Effector memory CD4-positive, alpha-beta T cell (primary cell): ENCODE data around the gene DUOX2.
"Not testable (repeated sequence)": the region's sequence is repeated elsewhere in the genome, so short reads cannot be mapped to it uniquely, and the experiment has no call there.

Source experiments
- DNase-seq, 3 donors: peaks; one replicate each; pipeline ENCODE4 v3.0.0-alpha.2; 2020
- H3K27ac ChIP-seq: 2 replicates; pipeline ENCODE4 v1.7.0; 2013; ENCODE audit warnings: mild to moderate bottlenecking, low read length, moderate library complexity; ENCODE audit not compliant: insufficient read depth, poor library complexity, severe bottlenecking
- H3K27me3 ChIP-seq: replicated peaks from 2 replicates; pipeline ENCODE4 v1.7.0; 2013; ENCODE audit warnings: mild to moderate bottlenecking, low read length; ENCODE audit not compliant: insufficient read depth, control insufficient read depth, poor library complexity, severe bottlenecking
- H3K36me3 ChIP-seq: 2 replicates; pipeline ENCODE4 v1.7.0; 2013; ENCODE audit warnings: mild to moderate bottlenecking, low read length, moderate library complexity; ENCODE audit not compliant: control insufficient read depth, insufficient read depth
- H3K4me1 ChIP-seq: 2 replicates; pipeline ENCODE4 v1.7.0; 2013; ENCODE audit warnings: low read length, mild to moderate bottlenecking; ENCODE audit not compliant: control insufficient read depth, insufficient read depth, poor library complexity, severe bottlenecking
- H3K4me3 ChIP-seq: 2 replicates; pipeline ENCODE4 v1.7.0; 2013; ENCODE audit warnings: low read length, low read depth, mild to moderate bottlenecking; ENCODE audit not compliant: insufficient read depth, poor library complexity, severe bottlenecking
- H3K9me3 ChIP-seq: 2 replicates; pipeline ENCODE4 v1.7.0; 2013; ENCODE audit warnings: mild to moderate bottlenecking, low read length, moderate library complexity; ENCODE audit not compliant: control insufficient read depth

The DUOX2 gene

DNA sequence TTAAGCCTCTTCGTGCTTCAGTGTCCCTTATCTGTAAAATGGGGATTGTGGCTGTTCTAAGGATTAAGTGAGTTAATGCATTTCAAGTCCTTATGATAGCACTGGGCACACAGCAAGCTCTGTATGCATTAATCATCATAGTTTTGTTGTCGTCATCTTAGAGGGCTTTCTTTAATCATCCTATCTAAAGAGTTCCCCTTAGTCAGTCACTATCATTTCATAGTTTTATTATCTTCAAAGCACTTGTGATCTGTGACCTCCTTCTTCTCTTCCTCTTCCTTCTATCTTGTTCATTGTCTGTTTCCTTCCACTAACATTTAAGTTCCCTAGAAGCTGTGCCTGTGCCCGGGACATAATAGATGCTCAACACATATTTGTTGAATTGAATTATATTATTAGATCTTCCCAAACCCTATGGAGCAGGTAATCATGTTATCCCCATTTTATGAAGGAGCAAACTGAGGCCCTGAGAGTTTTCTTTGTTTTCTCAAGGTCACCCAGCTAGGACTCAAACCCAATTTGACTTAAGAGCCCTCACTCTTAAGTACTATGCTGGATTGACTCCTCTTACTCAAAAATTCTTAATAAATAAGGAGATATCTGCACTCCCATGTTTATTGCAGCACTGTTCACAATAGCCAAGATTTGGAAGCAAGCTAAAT, 24.1 kb downstream of the DUOX2 start:
- no peak for DNase-seq
- no peak overlapping the region for H3K27ac ChIP-seq
- H3K27me3 ChIP-seq = no peaks in the 10 kb centered on the region
- no peaks in the 10 kb centered on the region for H3K36me3 ChIP-seq
- H3K4me3 ChIP-seq = no peak overlapping the region
- no peaks in the 10 kb centered on the region for H3K9me3 ChIP-seq
- no peaks in the 10 kb centered on the region for H3K4me1 ChIP-seq

DNA sequence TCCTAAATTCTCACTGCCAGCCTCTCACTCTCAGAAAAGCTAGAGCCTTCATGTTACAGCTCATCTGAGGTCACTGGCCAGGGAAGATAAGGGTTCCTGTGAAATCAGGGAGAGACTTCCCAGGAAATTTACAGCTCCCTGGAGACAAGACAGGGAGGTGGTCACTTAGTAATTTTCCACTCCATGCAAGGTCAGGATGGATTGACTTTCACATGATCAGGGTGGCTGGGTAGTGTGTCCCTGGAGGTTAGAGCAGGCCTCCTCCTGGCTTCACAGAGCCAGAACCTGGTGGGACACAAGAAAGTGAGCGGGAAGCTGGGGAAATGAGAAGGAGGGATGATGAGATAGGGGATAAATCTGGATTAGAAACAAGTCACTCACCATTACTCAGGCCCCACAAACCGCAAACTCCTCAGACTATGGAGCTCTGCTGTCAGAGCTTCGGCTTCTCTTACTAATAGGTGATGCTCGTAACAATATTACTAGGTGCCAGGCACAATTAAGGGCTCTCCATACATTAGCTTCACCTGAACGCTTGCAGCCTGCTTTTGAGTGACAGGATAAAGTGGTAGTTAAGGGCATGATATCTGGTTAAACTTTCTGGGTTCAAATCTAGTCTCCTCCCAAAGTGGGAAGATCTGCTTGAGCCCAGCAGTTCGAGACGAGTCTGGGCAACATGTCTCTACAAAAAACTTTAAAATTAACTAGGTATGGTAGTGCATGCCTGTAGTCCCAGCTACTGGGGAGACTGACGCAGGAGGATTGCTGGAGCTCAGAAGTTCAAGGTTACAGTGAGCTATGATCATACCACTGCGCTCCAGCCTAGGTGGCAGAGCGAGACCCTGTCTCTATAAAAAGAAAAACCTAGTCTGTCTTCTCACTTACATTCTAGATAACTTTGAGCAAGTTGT, 24.9 kb downstream of the DUOX2 start:
- H3K27ac ChIP-seq = no peak overlapping the region
- no peaks in the 10 kb centered on the region for H3K9me3 ChIP-seq
- no peaks in the 10 kb centered on the region for H3K27me3 ChIP-seq
- DNase-seq = no peak
- H3K4me3 ChIP-seq = no peak overlapping the region
- no peaks in the 10 kb centered on the region for H3K36me3 ChIP-seq
- H3K4me1 ChIP-seq = no peaks in the 10 kb centered on the region

DNA sequence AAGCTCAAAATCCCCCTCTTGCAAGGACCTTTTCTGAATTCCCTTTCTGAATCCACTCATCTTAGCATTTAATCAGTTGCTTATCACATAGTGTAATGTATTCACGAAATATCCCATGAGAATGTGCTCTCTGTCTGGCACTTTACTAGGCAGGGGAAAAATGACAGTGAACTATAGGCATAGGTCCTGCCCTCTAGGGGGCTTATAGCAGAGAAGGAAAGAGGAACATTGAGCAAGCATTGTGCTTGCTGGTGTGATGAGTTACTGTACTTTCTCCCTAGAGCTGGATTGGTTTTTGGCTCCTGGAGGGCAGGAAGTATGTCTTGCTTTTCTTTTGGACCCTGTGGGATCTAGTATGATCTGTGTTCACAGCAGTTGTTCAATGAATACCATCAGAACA, 26.5 kb downstream of the DUOX2 start:
- Histone ChIP-seq H3K27me3 (no peaks in the 10 kb centered on the region), H3K4me1 (no peaks in the 10 kb centered on the region), H3K4me3 (no peak overlapping the region), H3K27ac (no peak overlapping the region), H3K36me3 (no peaks in the 10 kb centered on the region), H3K9me3 (no peaks in the 10 kb centered on the region)
- DNase-seq = no peak

DNA sequence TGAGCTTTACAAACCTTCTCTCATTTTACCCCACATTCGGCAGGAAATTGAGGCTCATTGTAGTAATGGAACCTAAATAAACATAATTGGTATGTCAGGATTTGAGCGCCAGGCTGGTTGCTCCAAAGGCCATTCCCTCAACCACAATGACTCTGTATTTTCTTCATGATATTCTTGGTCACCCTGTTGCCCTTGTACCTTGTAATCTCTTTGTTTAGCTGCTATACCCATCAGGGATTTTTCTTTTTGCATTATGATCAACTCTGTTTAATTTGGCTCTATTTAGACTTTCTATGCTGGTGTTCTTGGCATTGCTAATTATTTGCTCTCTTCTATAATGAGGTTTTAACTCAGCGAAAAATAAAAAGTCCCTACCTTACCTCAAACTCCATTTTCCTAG, 29.8 kb downstream of the DUOX2 start:
- no peak for DNase-seq

DNA sequence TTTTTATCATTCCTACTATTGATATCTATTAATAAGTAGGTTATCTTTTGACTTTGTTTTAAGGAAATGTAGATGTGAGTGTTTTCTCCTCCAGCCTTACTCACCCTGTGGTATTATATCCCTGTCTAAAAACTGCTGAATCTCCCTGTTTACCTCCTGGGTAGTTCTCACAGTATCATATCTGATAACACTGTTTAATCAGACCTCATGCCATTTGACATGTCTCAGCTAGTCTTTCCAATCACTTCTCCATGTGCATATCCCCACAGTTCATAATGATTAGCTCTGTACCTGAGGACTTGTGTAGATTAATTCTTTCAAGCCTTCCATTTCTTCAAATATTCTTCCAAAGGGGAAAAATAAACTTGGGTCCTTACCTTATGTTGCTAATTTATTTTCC, 30.7 kb downstream of the DUOX2 start:
- DNase-seq = no peak

More for the DNA sequence above, 29.8 kb downstream of the DUOX2 start:
- Histone ChIP-seq H3K27me3 (no peaks in the 10 kb centered on the region), H3K27ac (no peak overlapping the region), H3K36me3 (no peaks in the 10 kb centered on the region), H3K4me1 (no peaks in the 10 kb centered on the region), H3K4me3 (no peak overlapping the region), H3K9me3 (no peaks in the 10 kb centered on the region)

DNA sequence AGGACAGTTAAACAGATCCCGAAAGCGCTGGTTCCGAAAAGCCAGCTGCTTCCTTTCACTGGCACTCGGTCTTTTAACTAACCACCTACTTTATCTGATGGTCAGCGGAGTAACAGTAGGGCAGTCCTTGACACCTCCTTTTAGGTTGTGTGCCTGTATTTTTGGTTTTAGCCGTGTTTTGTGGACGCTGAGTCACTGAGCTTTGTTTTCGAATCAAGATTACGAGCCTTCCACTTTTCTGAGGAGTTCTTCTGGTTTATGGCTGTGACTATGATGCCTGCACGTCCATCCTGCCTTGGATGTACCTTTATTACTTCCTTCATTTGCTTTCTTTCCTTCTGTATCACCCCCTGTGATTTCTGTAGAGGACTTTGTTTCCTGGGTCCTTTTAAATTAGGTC, 31.6 kb downstream of the DUOX2 start:
- H3K27me3 ChIP-seq, H3K4me3 ChIP-seq, H3K4me1 ChIP-seq, DNase-seq, H3K9me3 ChIP-seq, H3K36me3 ChIP-seq, H3K27ac ChIP-seq: not testable (repeated sequence)

More for the DNA sequence above, 30.7 kb downstream of the DUOX2 start:
- H3K4me3 ChIP-seq = no peak overlapping the region
- no peaks in the 10 kb centered on the region for H3K4me1 ChIP-seq
- H3K27ac ChIP-seq = no peak overlapping the region
- H3K9me3 ChIP-seq = no peaks in the 10 kb centered on the region
- H3K27me3 ChIP-seq = no peaks in the 10 kb centered on the region
- no peaks in the 10 kb centered on the region for H3K36me3 ChIP-seq

DNA sequence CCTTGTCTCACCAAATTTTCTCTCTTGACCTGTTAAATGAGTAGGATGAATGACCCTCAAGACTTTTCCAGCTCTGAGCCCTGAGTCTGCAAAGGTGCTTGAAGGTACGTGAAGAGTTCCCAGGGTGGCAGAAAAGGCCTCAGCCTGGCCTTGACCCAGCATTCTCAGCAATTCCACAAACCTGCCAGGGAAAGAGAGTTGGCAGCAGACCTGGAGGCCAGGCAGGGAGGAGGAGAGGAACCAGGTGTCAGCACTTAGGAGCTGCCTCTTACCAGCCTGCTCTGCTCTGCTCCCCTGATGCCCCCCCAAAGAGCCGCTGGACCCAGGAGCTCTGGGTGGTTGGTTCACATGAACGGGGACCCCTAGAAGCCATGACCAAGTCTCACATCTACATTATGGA, 33.4 kb downstream of the DUOX2 start:
- not testable (repeated sequence) for H3K36me3 ChIP-seq, H3K4me3 ChIP-seq, DNase-seq, H3K9me3 ChIP-seq, H3K27ac ChIP-seq, H3K27me3 ChIP-seq, H3K4me1 ChIP-seq

DNA sequence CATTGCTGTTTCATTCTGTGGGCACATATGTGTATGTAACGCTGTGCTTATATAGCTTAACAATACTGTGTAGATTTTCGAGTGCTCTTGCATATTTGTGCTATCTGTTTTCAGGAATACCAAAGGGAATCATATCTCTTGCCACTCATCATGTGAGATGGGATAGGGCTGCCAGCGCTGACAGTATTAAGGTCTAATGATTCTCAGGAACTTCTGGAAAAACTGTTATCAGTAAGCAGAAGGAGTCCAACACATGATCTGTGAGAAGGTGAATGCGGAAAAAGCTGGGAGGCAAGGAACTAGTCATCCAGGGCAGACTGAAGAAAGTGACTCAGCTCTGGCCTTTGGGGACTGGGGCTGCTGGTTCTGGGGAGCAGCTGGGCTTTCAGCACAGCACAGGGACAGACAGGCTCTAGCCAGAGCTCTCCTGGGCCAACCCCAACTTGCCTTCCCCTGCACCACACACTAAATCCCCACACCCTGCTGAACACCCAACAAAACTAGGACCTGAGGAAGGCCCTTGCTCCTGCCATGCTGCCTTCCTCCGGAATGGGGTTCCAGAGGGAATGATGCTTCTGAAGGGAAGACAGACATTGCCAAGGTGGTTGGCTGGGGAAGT, 34.2 kb downstream of the DUOX2 start:
- H3K4me1 ChIP-seq, H3K36me3 ChIP-seq, H3K9me3 ChIP-seq, DNase-seq, H3K27ac ChIP-seq, H3K4me3 ChIP-seq, H3K27me3 ChIP-seq: not testable (repeated sequence)

DNA sequence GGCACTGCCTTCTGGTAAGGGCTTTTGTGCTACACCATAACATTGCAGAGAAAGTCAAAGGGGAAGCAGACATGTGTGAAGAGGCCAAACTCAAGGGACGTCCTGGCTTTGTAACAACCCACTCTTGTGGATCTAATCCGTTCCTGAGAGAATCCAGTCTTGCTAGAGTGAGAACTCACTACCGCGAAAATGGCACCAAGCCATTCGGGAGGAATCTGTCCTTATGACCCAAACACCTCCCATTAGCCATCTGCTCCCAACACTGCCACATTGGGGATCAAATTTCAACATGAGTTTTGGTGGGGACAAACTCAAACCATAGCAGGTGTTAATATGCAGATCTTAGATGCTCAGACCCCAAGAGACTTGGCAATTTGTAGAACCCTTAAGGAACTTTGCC, 34.8 kb downstream of the DUOX2 start:
- not testable (repeated sequence) for H3K27me3 ChIP-seq, H3K9me3 ChIP-seq, H3K36me3 ChIP-seq, H3K4me1 ChIP-seq, DNase-seq, H3K27ac ChIP-seq, H3K4me3 ChIP-seq

DNA sequence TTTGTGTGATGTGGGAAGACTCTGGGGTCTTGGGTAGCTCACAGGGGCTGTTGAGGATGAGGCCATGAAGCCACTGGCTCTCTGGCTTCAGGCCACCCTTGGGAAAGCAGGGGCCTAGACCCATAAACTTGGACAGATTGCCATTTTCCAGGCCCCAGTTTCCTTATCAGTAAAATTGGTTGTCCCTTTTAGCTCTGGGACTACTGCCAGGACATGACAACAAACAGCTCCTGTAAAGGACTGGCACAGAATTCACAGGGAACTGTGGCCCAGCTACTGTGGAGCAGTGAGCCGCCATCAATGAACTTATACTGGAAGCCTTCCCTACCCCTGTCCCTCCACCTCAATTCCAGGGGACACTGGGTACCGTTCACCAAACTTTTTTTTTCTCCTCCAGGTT, 36.6 kb downstream of the DUOX2 start:
- not testable (repeated sequence) for H3K9me3 ChIP-seq, DNase-seq, H3K36me3 ChIP-seq, H3K4me3 ChIP-seq, H3K27ac ChIP-seq, H3K4me1 ChIP-seq, H3K27me3 ChIP-seq
